Spleen (tissue), 7 donors: ENCODE results near the gene NCOR1.

Experiments used
- CTCF ChIP-seq, 11 experiments: fragments of 200-600 bp in 7 of 11; fragments of 450-650 bp in 4 of 11; sonication (generic) in 4 of 11; IDR thresholded peaks in 8 of 11; conservative IDR thresholded peaks in 3 of 11; 1 replicate in 7 of 11; 2 replicates in 4 of 11; pipeline versions ENCODE4 v1.4.0 to v1.8.0; 2016 to 2021; ENCODE audit warnings: antibody characterized with exemption in 11 of 11, inconsistent platforms in 4 of 11, mild to moderate bottlenecking in 1 of 11
- POLR2A ChIP-seq, 3 donors: fragments of 450-650 bp; IDR thresholded peaks; one replicate each; pipeline ENCODE4 v1.5.1; 2017; ENCODE audit warnings: antibody characterized with exemption in 3 of 3, mild to moderate bottlenecking in 1 of 3
- POLR2AphosphoS5 ChIP-seq, 3 donors: sonication (generic); formaldehyde crosslinking; IDR thresholded peaks; one replicate each; pipeline ENCODE4 v1.5.1; 2017; ENCODE audit warnings: antibody characterized with exemption in 3 of 3
- donor health status: DM: no; HTN: no; CAD: no; lungs with moderate emphysema.
- donor health status: DM: no; HTN: no; CAD: no.
- donor health status: DM: no; HTN: no; CAD: no.

- TF ChIP-seq CTCF (IDR thresholded peaks at IDR 0.05 in 8 of 11, conservative IDR thresholded peaks at IDR 0.05 in 3 of 11) (no peak), POLR2A (IDR thresholded peaks at IDR 0.05) (no peak), POLR2AphosphoS5 (IDR thresholded peaks at IDR 0.05) (peak; percentile 78 to 89 (median 83))
These were observed 1.8 kb upstream of the NCOR1 start, which contains the start of gene PIGL for GRCh38 chr17:16217002-16217635.
